NCI-H1436 treated with DMSO at 0.1 percent for 48 hours (cell line): ENCODE results near the gene MAP4K4.

Experiments used
- DNase-seq: peaks from one replicate; lab custom pipeline; 2025; lab: John Stamatoyannopoulos, UW

Gene MAP4K4

GRCh38 chr2:101816598-101816997 lies 119.1 kb downstream of the MAP4K4 start:
- DNase-seq = no peak

GRCh38 chr2:101817481-101817880 lies 120.0 kb downstream of the MAP4K4 start:
- DNase-seq = no peak

DNA sequence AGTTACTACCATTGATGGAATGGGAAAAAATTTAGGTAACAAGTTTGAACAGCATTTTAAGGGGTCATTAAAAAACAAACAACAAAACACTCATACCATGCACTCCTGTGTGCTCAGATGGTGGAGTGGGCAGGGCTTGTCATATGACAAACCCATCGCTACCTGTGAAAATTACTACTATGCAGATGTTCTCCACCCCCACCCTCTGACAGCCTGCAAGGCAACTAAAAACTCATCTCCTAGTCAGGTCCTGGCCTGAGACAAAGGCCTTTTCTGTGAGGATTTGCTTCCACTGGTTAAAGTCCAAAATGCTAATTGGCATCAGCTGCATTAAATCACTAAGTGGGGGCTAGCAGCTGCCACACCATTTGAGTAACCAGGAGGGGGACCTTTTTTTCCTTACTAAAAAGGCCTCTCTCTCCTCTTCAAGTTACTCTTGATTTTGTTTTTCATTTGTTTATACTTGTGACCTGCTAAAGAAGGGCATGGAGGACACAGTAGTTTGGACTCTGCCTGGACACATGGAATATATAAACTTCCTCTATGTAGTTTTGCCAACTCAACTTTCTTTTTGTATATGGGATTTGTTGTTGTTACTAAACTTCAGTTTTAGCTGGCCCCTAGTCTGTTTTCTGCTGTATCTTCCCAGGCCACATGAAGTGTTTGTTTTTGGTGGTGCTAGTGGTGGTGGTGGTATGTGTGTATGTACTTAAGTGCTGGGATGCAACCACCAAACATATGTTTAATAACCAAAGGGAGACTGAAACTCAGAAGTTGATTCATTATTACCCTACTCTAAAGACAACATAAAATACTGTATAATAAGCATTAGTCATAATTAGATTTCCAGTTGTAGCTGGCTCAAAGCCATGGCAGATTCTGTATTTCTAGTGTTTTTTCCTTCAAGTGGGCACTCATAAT lies 121.3 kb downstream of the MAP4K4 start:
- no peak for DNase-seq

- no peak for DNase-seq
These were observed 123.0 kb downstream of the MAP4K4 start for GRCh38 chr2:101820519-101820918.

DNA sequence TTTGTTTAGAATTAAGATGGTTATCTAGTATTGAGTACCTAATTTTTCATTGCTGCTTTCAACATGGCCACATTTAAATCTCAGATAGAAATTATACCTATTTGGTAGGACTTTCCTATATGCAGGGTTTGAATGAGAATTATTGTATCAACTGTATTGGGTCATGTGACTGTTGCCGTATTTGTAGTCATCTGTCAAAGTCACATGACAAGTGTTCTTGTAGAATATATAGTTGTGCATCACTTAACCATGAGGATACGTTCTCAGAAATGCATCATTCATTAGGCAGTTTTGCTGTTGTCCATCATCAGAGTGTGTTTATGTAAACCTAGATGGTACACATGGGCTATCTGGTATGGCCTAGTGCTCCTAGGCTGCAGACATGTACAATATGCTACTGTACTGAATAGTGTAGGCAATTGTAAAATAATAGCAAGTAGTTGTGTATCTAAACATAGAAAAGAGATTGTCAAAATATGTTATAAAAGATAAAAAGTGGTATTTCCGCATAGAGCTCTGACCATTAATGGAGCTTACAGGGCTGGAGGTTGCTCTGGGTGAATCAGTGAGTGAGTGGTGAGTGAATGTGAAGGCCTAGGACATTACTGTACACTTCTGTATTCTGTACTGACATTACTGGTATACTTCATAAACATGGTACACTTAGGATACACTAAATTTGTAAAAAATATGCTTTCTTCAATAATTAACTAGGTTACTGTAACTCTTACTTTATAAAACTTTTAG lies 123.7 kb downstream of the MAP4K4 start:
- no peak for DNase-seq

GRCh38 chr2:101821828-101822458 lies 124.4 kb downstream of the MAP4K4 start:
- no peak for DNase-seq

GRCh38 chr2:101823347-101823791 lies 125.9 kb downstream of the MAP4K4 start:
- DNase-seq = no peak

DNA sequence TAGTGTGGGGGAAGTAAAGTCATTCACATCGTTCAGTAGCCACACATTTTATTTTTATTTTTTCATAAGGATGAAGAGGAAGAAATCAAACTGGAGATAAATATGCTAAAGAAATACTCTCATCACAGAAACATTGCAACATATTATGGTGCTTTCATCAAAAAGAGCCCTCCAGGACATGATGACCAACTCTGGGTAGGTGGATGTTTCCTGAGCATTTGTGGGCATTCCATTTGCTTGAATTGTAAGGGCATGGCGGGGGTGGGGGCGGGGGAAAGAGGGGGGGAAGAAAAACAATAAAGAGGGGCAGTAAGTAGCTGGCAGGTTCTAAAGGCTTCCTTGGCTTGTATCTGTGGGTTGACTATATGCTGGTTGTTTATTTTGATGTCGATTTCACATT lies 126.4 kb downstream of the MAP4K4 start:
- no peak for DNase-seq

DNA sequence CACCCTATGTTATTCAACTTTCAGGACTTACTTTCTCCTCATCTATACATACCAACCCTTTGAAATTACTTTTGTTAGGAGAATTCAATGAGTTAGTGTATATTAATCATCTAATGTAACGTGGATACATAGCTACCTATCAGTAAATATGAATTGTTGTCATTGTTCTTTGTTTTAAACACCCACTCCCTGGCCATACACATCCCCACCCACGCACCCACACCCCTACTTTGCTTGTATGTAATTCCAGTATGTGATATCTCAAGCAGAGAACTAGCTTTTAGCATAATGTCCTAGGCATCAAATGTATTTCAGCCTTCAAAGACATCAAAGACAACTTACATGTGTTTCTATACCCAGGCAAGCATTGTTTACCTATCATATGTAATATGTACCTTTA lies 129.2 kb downstream of the MAP4K4 start:
- no peak for DNase-seq

DNA sequence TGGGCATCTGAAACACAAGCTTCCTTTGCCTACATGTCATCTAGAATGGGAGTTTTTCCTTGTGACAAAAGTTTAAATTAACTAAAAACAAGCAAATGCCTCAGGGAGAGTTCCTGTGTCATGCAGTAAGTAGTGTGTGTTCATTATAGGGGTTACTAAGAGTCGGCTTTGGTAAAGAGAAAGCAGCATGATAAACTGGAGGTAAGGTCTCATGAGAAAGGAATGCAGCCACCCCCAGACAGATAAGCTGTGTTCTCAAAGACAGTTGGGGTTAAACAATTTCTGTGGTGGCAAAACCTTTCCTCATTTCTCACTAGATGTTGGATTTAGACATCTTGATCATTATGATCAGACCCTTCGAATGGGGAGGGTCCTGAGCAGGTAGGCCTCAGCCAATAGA lies 129.7 kb downstream of the MAP4K4 start:
- no peak for DNase-seq

DNA sequence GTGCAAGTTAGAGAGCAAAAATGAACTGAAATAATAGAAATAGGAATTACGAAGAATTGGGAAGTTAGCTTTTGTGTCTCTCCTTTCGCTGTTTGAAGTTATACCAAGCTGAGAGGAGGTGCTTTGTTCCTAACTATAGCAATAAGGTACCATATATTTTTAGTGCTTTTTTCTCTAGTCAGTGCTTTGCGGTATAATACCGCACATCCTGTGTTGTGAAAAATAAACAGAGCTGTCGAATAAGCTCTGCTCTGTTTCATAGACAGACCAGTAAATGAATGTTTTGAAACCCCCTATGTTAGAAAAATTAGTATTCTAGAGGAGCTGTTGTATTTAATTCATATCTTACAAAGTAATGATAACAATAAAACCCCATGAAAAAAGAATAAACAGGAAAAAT lies 130.8 kb downstream of the MAP4K4 start:
- DNase-seq = no peak

- no peak for DNase-seq
These were observed 131.3 kb downstream of the MAP4K4 start for GRCh38 chr2:101828673-101829334.

DNA sequence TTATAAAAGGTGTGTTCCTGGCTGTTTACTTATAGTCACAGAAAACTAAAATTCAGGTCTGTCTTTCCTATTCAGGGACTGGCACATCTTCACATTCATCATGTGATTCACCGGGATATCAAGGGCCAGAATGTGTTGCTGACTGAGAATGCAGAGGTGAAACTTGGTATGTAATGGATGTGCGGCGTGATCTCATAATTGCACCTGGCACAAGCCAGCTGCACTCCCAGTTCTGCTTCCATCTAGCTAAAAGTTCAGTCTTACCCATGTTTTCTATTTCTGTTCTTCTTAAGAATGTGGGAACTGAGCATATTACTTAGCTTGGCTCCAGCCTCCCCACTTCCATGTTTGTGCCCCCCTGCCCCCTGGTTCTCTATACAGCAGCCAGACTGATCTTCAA lies 131.9 kb downstream of the MAP4K4 start:
- no peak for DNase-seq

GRCh38 chr2:101830146-101830545 lies 132.6 kb downstream of the MAP4K4 start:
- no peak for DNase-seq

DNA sequence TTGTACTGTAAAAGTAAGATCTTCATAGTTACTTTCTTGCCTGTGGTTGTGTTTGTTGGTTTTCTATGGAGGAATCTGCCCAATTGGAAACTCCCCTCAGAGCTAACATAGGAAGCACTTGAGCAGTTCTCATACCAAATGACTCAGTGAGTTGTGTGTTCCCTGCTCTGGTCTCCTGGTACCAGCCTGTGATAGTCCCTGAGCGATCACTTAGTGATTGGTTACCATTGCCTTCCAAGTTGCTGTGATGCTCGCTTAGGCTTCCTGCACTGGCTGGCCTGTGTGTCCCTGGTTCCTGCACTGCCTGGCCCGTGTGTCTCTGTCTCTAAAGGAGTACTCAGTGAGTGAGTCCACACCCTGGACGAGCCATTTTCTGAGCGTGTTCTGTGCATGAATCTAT lies 133.0 kb downstream of the MAP4K4 start:
- DNase-seq = no peak

DNA sequence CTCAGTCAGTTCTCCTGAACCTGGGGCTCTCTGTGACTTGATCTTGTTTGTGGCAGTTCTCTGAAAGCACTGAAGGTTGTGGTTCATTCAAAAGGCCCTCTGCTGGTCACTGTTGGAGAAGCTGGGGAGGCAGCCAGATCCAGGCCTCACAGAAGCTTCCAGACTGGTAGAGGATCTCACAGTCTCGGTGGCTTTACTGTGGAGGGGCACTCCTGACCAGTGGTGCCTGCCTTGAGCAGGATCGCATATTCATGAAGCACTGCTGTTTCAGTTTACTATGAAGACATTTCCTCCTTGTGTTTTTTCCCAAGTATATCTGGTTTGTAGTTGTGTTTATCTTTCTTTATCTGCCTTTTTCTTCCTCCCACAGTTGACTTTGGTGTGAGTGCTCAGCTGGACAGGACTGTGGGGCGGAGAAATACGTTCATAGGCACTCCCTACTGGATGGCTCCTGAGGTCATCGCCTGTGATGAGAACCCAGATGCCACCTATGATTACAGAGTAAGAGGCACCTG lies 133.9 kb downstream of the MAP4K4 start:
- DNase-seq = no peak

GRCh38 chr2:101832114-101832513 lies 134.6 kb downstream of the MAP4K4 start:
- no peak for DNase-seq

- DNase-seq = no peak
These were observed 136.5 kb downstream of the MAP4K4 start for GRCh38 chr2:101833890-101834523.

DNA sequence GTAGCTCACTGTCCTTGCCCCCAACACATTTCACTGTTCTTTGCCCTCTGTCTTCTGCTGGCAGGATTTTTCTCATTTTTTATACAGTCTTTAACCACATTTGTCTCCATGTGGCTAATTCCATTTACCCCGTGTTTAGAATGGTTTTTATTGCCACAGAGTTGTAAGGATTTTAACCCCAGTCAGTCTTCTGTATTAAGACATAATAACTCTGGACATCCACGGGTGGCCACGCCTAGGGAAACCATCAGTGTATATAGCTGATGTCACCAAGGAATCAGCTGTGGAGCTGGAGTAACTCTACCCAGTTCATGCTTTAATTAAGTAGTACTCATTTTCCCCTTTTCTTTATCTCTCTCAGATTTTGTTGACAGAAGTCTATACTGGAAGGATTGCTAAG lies 139.8 kb downstream of the MAP4K4 start:
- no peak for DNase-seq

GRCh38 chr2:101841679-101842327 lies 144.3 kb downstream of the MAP4K4 start:
- no peak for DNase-seq

DNA sequence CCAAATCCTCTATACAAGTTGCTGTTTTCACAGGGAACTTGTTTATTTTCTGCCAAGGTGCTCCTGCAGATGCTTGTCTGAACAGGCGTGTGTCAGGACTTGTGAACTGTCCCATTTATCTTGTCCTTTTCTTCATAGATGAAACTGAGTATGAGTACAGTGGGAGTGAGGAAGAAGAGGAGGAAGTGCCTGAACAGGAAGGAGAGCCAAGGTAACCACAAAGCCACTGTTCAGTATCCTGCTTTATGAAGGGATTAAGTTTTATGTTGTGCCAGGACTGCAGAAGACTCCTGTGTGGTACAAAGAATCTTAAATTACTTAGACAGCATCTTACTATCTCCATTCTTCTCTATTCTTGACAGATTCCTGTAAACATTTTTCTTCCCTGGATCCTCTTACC lies 145.0 kb downstream of the MAP4K4 start:
- DNase-seq = no peak
